HUES48 (cell line): ENCODE results near the gene C16orf82.

ENCODE experiments used
- H3K27ac ChIP-seq: one replicate; pipeline ENCODE4 v1.7.0; 2013; ENCODE audit warnings: low read depth, low read length, inconsistent platforms
- H3K27me3 ChIP-seq: 2 replicates; pipeline ENCODE4 v1.6.1; 2013; ENCODE audit warnings: mild to moderate bottlenecking, low read length; ENCODE audit not compliant: control insufficient read depth, insufficient read depth
- H3K36me3 ChIP-seq: 2 replicates; pipeline ENCODE4 v1.6.1; 2013; ENCODE audit warnings: low read length; ENCODE audit not compliant: control insufficient read depth, insufficient read depth
- H3K4me1 ChIP-seq: 2 replicates; pipeline ENCODE4 v1.6.1; 2013; ENCODE audit warnings: mild to moderate bottlenecking, low read length; ENCODE audit not compliant: control insufficient read depth, insufficient read depth
- H3K4me3 ChIP-seq: 2 replicates; pipeline ENCODE4 v1.5.1; 2013; ENCODE audit warnings: mild to moderate bottlenecking, low read depth, low read length
- H3K9ac ChIP-seq: 2 replicates; pipeline ENCODE4 v1.6.1; 2013; ENCODE audit warnings: mild to moderate bottlenecking, low read depth, low read length, moderate library complexity
- H3K9me3 ChIP-seq: 2 replicates; pipeline ENCODE4 v1.6.1; 2013; ENCODE audit warnings: low read length; ENCODE audit not compliant: control insufficient read depth, insufficient read depth

Gene C16orf82

GRCh38 chr16:27088216-27088615 is 21.5 kb downstream of the C16orf82 start:
- H3K9ac ChIP-seq, result no peak overlapping the region
- no peak overlapping the region for H3K4me3 ChIP-seq
- H3K27me3 ChIP-seq, result no peaks in the 10 kb centered on the region
- H3K4me1 ChIP-seq, result peaks cover 14% of the 10 kb centered on the region
- H3K36me3 ChIP-seq, result no peaks in the 10 kb centered on the region
- no peak overlapping the region for H3K27ac ChIP-seq
- no peaks in the 10 kb centered on the region for H3K9me3 ChIP-seq

GRCh38 chr16:27096375-27096774 is 29.6 kb downstream of the C16orf82 start:
- no peaks in the 10 kb centered on the region for H3K36me3 ChIP-seq
- no peak overlapping the region for H3K27ac ChIP-seq
- H3K4me1 ChIP-seq, result no peaks in the 10 kb centered on the region
- H3K4me3 ChIP-seq, result no peak overlapping the region
- peaks cover 2% of the 10 kb centered on the region; the same call in 1 of the 2 replicates for H3K9me3 ChIP-seq
- H3K9ac ChIP-seq, result no peak overlapping the region
- no peaks in the 10 kb centered on the region for H3K27me3 ChIP-seq

GRCh38 chr16:27097800-27098230 is 31.1 kb downstream of the C16orf82 start:
- H3K27ac ChIP-seq, result no peak overlapping the region

DNA sequence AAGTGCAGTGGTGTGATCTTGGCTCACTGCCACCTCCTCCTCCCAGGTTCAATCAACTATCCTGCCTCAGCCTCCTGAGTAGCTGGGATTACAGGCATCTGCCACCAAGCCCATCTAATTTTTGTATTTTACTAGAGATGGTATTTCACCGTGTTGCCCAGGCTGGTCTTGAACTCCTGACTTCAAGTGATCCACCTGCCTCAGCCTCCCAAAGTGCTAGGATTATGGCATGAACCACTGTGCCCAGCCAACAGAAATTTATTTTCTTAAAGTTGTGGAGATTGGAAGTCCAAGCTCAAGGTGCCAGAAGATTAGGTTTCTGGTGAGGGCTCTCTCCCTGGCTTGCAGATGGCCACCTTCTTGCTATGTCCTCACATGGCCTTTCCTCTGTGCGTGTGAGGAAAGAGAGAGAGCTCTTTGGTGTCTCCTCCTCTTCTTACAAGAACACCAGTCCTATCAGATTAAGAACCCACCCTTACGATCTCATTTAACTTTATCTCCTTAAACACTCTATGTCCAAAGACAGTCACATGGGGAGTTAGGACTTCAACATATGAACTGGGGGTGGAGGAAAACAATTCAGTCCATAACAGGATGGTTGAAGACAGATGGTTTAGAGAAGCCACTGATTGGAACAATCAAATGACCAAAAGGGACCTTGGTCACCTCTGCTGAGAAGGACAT is 31.8 kb downstream of the C16orf82 start:
- H3K4me3 ChIP-seq, result no peak overlapping the region
- H3K9me3 ChIP-seq, result peaks cover 2% of the 10 kb centered on the region; the same call in 1 of the 2 replicates
- no peaks in the 10 kb centered on the region for H3K27me3 ChIP-seq
- no peaks in the 10 kb centered on the region for H3K36me3 ChIP-seq
- no peaks in the 10 kb centered on the region for H3K4me1 ChIP-seq
- H3K27ac ChIP-seq, result no peak overlapping the region
- no peak overlapping the region for H3K9ac ChIP-seq

More at GRCh38 chr16:27097800-27098230, 31.1 kb downstream of the C16orf82 start:
- Histone ChIP-seq H3K9me3 (peaks cover 2% of the 10 kb centered on the region; the same call in 1 of the 2 replicates), H3K4me1 (no peaks in the 10 kb centered on the region), H3K27me3 (no peaks in the 10 kb centered on the region), H3K9ac (no peak overlapping the region), H3K4me3 (no peak overlapping the region), H3K36me3 (no peaks in the 10 kb centered on the region)

GRCh38 chr16:27102701-27103575 is 36.2 kb downstream of the C16orf82 start:
- Histone ChIP-seq H3K36me3 (no peaks in the 10 kb centered on the region), H3K4me1 (no peaks in the 10 kb centered on the region), H3K27ac (no peak overlapping the region), H3K9ac (no peak overlapping the region), H3K4me3 (no peak overlapping the region), H3K9me3 (no peaks in the 10 kb centered on the region), H3K27me3 (no peaks in the 10 kb centered on the region)

- H3K4me3 ChIP-seq, result no peak overlapping the region
- H3K9me3 ChIP-seq, result no peaks in the 10 kb centered on the region
- no peaks in the 10 kb centered on the region for H3K36me3 ChIP-seq
- H3K27ac ChIP-seq, result no peak overlapping the region
- no peaks in the 10 kb centered on the region for H3K4me1 ChIP-seq
- no peaks in the 10 kb centered on the region for H3K27me3 ChIP-seq
- no peak overlapping the region for H3K9ac ChIP-seq
Observed at GRCh38 chr16:27103954-27104353, 37.2 kb downstream of the C16orf82 start.

DNA sequence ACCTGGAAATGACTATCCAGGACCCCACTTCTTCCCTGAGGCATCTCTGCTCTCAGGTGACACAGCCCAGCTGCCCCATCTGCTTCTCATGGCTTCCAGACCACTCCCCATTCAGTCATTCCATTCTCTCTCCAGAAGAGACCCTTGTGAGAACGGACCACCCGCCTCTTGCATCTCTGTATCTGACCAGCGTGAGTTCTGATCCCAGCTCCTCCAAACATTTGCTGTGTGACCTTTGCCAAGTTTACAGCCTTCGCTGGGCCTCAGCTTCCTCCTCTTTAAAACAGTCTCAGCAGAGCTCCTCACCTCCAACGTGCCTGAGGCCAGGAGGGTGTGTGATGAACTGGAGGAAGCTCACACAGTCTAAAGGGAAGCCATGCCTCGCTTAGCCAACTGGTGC is 39.6 kb downstream of the C16orf82 start:
- H3K4me3 ChIP-seq, result no peak overlapping the region
- peaks cover 5% of the 10 kb centered on the region; the same call in 1 of the 2 replicates for H3K27me3 ChIP-seq
- H3K27ac ChIP-seq, result no peak overlapping the region
- peaks cover 5% of the 10 kb centered on the region; the same call in 1 of the 2 replicates for H3K4me1 ChIP-seq
- no peak overlapping the region for H3K9ac ChIP-seq
- no peaks in the 10 kb centered on the region for H3K9me3 ChIP-seq
- H3K36me3 ChIP-seq, result no peaks in the 10 kb centered on the region

- H3K36me3 ChIP-seq, result no peaks in the 10 kb centered on the region
- peaks cover 5% of the 10 kb centered on the region; the same call in 1 of the 2 replicates for H3K4me1 ChIP-seq
- H3K27ac ChIP-seq, result no peak overlapping the region
- no peaks in the 10 kb centered on the region for H3K9me3 ChIP-seq
- H3K4me3 ChIP-seq, result no peak overlapping the region
- peaks cover 5% of the 10 kb centered on the region; the same call in 1 of the 2 replicates for H3K27me3 ChIP-seq
- no peak overlapping the region for H3K9ac ChIP-seq
Observed at GRCh38 chr16:27107185-27107592, 40.5 kb downstream of the C16orf82 start.

GRCh38 chr16:27108051-27108770 is 41.5 kb downstream of the C16orf82 start:
- no peaks in the 10 kb centered on the region for H3K9me3 ChIP-seq
- peaks cover 5% of the 10 kb centered on the region; the same call in 1 of the 2 replicates for H3K4me1 ChIP-seq
- H3K27ac ChIP-seq, result no peak overlapping the region
- no peak overlapping the region for H3K9ac ChIP-seq
- no peaks in the 10 kb centered on the region for H3K36me3 ChIP-seq
- H3K27me3 ChIP-seq, result peaks cover 5% of the 10 kb centered on the region; the same call in 1 of the 2 replicates
- no peak overlapping the region for H3K4me3 ChIP-seq

DNA sequence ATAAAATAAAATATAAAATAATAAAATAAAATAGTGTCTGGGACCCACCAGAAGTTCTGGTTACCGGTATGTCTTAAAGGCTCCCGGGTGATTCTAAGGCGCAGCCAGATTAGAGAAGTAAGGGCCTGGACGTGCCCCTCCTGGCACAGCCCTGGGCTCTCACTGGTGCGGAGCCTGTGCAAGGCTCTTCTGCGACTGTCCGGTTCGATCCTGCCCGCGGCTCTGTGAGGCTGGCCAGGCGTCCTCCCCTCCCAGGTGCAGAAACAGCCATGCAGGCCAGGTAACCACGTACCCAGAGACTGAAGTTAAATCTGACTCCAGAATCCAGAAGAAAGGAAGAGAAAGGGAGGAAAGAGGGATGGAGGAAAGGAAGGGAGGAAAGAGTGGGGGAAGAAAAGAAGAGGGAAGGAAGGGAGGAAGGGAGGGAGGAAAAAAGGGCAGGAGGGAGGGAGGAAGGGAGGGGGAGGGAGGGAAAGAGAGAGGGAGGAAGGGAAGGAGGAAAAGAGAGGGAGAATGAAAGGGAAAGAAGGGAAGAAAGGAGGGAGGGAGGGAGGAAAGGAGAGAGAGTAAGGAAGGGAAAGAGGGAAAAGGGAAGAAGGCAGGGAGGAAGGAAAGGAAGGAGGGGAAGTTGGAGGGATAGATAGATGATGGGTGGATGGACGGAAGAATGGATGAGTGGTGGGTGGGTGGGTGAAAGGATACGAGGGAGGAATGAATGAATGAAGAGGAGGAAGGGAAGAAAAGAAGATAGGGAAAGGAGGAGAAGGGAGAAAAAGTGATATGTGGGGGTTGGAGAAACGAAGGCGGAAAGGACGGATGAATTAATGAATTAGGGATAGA is 42.3 kb downstream of the C16orf82 start:
- H3K9me3 ChIP-seq, result no peaks in the 10 kb centered on the region
- H3K4me3 ChIP-seq, result peak overlapping the region; percentile 54
- no peak overlapping the region for H3K27ac ChIP-seq
- H3K27me3 ChIP-seq, result peaks cover 5% of the 10 kb centered on the region; the same call in 1 of the 2 replicates
- no peaks in the 10 kb centered on the region for H3K36me3 ChIP-seq
- no peak overlapping the region for H3K9ac ChIP-seq
- peaks cover 5% of the 10 kb centered on the region; the same call in 1 of the 2 replicates for H3K4me1 ChIP-seq
